Activated CD4-positive, alpha-beta T cell treated with anti-CD3 and anti-CD28 coated beads, Interleukin-2, amount 50 U/mL, for 24 hours (primary cell): ENCODE data around the gene S100A8.

Experiments used
- DNase-seq, 2 donors: peaks; one replicate each; pipeline ENCODE4 v3.0.0-alpha.2; 2020; ENCODE audit warnings: low read depth in 1 of 2, low spot score in 1 of 2

The S100A8 gene

DNA sequence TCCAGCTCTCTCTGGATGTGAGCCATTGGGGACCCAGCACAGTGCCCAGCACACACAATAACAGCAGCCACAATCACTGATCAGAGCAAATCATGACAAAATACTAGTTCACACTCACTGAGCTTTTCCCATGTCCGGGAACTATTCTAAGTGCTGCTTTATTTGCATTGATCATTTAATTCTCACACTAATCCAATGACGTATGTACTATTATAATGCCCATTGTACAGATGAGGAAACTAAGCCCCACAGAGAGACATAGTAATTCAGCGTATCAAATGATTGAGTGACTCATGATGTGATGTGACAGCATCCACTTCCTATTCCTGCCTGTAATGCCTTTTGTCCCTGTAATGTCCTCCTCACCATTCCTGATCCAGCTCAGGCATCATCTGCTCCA is 1.9 kb upstream of the S100A8 start:
- DNase-seq: no peak

- DNase-seq: no peak
Measured at GRCh38 chr1:153392258-153392657, 1.4 kb upstream of the S100A8 start.

DNA sequence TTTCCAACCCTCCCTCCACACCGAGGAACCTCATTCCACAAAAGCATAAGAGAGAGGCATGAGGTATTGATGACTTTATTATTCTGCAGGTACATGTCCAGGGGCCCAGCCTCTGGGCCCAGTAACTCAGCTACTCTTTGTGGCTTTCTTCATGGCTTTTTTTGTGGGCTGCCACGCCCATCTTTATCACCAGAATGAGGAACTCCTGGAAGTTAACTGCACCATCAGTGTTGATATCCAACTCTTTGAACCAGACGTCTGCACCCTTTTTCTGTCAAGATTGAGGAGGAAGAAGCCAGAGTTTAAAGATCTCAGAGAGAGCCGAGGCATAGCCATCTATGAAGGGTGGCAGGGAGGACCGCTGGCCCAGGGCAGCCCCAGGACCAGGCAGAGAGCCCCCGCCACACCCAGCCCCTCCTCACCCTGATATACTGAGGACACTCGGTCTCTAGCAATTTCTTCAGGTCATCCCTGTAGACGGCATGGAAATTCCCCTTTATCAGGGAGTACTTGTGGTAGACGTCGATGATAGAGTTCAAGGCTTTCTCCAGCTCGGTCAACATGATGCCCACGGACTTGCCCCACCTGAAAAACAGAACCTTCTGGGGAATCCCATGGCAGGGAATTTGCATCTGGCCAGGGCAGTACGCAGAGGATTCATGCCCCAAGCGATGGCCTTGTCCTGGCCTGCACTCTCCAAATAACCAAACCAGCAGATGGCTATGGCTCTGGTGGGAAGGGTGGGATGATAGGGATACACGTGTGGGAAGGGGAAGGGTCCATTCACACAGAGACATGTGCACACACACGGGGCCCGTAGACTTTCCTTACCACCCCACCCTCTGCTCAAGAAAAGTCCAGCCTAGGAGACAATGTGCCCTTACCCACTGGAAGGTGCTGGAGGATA is 647 bp downstream of the S100A8 start:
- DNase-seq: no peak

DNA sequence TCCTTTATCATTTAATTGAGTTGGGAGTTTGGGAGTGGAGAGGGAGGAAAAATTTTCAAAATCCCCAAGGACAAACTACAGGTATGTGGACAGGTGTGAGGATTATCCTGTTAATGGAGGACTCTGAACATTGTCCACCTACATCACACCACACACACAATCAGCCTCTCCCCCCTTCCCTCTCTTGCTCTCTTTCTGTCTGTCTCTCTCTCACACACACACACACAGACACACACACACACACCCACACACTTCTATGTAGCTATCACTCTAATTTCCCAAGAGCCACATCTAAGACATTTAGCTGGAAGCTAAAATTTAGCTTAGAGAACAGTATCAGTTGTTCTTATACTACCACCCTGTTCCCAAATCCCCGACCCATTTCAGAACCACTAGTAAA is 1.5 kb downstream of the S100A8 start:
- DNase-seq: no peak

DNA sequence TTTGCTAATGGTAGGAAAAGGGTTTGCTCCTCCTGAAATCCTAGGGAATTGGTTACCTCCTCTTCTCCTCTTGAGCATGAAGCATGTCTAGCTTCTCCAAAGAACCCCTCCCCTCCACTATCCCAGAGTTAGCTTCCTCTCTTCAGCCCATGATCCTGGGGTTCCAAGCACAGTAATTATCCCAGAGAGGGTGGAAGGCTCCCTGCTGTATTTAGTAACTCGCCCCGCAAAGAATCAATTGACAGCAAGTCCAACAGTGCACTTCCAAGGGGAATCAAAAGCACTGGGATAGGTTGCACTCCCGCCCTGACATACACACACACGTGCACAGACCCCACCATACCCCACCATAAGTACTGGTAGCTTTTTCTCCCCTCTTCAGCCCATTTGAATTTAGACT is 3.1 kb downstream of the S100A8 start:
- DNase-seq: no peak

GRCh38 chr1:153387001-153387400 is 3.9 kb downstream of the S100A8 start:
- no peak for DNase-seq

GRCh38 chr1:153386500-153386901 is 4.4 kb downstream of the S100A8 start:
- DNase-seq: no peak

DNA sequence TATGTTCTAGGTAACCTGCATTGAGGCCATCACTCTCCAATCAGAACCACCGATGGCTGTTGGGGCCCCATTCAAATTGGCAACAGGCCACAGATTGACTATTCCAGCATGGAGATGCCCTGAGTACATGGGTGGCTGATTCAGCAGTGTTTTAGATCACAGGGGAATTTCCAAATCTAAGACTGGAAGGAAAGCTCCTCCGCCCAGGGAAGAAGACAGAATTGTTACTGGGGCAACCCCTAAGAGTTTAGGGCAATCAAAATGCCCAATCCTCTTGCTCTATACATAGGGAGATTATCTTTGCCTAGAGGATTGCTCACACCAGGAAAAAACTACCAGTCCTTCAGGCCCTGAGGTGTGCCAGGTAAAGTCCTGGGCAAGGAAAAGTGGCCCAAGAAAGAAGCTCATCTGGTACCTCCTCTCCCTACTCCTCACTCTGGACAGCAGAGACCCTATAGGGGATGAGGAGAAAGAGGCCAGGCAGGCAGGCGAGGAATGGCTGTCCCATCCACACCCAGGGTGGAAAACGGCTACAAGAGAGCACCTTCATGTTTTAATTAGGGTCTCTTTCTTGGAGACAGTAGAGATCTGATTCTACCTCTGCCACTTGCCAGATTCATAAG is 5.8 kb downstream of the S100A8 start:
- DNase-seq: no peak

DNA sequence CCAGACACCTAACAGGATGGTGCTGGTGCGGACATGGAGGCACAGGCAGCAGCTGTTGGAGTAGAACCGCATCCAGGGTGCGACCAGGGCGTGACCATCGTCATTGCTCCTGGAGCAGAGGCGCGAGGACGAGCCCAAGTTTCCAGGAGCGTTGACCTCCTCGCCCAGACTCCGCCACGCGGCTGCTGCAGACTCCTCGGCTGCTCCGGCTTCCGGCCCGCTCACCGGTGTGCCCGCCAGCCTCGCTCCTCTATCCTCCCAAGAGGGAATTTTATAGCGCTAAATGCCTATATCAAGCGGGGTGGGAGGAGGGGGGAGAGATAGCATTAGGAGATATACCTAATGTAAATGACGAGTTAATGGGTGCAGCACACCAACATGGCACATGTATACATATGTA is 10.2 kb downstream of the S100A8 start:
- DNase-seq: no peak

- DNase-seq: no peak
Measured at GRCh38 chr1:153379591-153379990, 11.3 kb downstream of the S100A8 start.

GRCh38 chr1:153375511-153375910 is 15.4 kb downstream of the S100A8 start, which contains the start of gene S100A12:
Gene S100A12, minus strand, starts transcription at chr1:153375621. Its CDS starts 1,029 bp downstream, at chr1:153374592.
- no peak for DNase-seq

DNA sequence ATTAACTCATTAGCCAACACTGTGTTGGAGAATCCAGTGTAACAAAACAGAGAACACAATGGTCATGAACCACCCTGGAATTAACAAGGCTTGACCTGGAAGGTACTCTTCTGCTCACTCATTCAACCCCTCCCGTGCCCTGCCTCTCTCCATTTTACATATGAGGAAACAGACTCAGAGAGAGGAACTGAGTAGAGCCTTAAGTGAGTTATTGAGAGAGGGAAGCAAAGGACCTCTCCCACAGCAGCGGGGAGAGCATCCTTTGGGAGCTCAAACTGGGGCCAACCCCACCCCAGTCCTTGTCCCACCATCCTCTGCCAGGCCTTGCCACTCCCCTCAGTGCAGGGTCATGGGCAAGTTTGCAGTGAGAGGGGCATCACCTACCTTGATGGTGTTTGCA is 16.8 kb downstream of the S100A8 start:
- DNase-seq: no peak

DNA sequence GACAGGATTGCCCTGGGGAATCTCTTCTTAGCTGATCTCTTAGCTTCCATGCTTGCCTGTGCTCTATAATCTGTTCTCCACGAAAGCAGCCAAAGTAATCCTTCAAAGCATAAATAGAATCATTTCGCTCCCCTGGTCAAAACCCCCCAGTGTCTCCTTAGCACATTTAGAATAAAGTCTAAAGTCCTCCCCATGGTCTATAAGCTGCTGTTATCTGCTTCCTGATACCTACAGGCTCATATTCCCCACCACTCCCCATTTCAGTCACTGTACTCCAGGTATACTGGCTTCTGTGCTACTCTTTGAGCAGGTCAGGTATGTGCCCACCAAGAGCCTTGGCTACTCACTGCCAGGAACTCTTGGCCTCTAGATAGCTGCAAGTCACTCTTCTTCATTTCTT is 18.3 kb downstream of the S100A8 start:
- DNase-seq: no peak

DNA sequence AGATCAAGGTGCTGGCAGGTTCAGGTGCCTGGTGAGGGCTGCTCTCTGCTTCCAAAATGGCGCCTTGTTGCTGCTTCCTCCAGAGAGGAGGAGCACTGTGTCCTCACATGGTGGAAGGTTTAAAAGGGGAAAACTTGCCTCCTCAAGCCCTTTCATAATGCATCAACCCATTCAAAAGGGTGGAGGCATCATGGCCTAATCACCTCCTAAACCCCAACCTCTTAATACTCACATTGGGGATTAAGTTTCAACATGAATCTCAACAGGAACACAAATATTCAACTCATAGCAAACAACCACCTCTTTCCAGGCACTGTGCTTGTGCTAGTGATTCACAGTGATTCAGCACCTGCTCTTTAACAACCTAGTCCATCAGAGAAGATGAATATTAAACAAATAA is 19.6 kb downstream of the S100A8 start:
- DNase-seq: no peak

- no peak for DNase-seq
Measured at GRCh38 chr1:153370146-153370545, 20.7 kb downstream of the S100A8 start.

GRCh38 chr1:153368495-153368894 is 22.4 kb downstream of the S100A8 start:
- no peak for DNase-seq

- DNase-seq: no peak
Measured at GRCh38 chr1:153367090-153367489, 23.8 kb downstream of the S100A8 start.

- no peak for DNase-seq
Measured at GRCh38 chr1:153366261-153366660, 24.6 kb downstream of the S100A8 start.

GRCh38 chr1:153365696-153366095 is 25.2 kb downstream of the S100A8 start:
- no peak for DNase-seq

GRCh38 chr1:153364766-153365666 is 25.9 kb downstream of the S100A8 start:
- DNase-seq: no peak

GRCh38 chr1:153364156-153364555 is 26.7 kb downstream of the S100A8 start:
- no peak for DNase-seq

DNA sequence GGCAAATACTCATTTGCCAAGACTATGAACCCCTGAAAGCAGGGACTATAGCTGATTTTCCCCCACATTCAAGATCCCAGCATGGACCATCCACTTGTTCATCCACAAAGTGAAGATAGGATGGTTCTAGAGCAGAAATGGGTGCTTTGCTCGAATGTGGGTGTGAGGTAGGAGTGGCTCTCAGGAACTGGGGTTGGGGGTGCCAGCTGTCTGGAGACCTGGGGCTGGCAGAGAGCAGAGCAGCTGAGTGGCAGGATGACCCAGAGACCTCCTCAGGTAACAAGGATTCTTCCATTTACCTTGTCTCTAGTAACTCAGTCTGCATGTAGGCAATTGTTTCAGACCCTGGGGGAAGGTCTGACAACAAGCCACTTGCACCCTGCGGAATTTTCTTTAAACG is 27.2 kb downstream of the S100A8 start:
- no peak for DNase-seq
